ENCODE data around the gene RANBP10. TPM values are rescaled to one million over a fixed set of nuclear protein-coding genes. Genes with fewer than 3 reads are reported as not detected.

RANBP10 gene
- total RNA-seq = 10 to 100 TPM in 2 of 4 donors, 1 to 10 TPM in 2; 6.4 to 12.9 (median 10.8) TPM

DNA sequence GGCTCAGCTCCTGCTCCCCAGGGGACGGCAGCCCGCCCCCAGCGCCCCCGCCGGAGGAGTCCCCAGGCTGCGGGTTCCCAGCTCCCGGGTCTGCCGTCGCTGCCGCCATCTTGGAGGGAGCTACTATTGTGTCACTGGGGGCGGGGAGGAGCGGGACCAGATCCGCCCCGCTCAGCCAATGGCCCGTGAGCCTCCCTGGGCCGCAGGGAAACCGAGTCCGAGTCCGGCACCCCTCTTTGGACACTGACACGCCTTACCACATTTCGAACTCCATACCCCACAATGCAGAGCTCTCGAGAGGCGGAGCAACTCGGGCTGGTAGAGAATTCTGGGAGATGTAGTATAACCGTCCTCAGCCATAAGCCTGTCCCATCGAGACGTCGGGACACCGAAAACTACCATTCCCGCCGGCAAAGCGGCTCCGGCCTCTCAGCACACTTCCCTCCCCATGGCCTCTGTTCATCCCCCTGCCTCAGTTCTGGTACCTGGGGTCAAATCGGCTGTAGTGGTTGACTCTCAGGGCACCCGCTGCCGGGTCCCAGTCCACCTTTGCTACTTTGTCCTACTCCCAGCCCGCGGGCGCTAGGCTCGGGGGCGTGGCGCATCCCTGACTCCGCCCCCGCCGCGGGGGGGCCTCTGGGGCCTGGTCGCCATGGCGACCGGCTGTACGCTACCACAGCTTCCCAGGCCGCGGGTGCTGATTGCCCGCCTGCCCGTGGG is at the start of gene RANBP10, which contains the start of gene TSNAXIP1:
Gene RANBP10, minus strand, starts transcription at position 133 of the 720 bp plus-strand sequence. Its CDS starts 24 bp downstream, at position 109.
Gene TSNAXIP1, plus strand, starts transcription at position 462 of the 720 bp plus-strand sequence. CDS start 261 bp downstream, outside the sequence.
- 0% methylated on average over 4 to 22 of the region's 54 CpGs for WGBS, 2 donors
- no peak for TF ChIP-seq CTCF (IDR thresholded peaks at IDR 0.05)
- TF ChIP-seq POLR2A (IDR thresholded peaks at IDR 0.05) = peak in 3 of 4 donors; percentile 58 to 80 (median 73)
- Histone ChIP-seq H3K4me1 (peaks cover 12 to 40% (median 18%) of the 10 kb centered on the region in 3 donors), H3K27ac (peak within 1 kb of the TSS; percentile 87 to 94 (median 90)), H3K36me3 (peaks cover 0 to 34% (median 0%) of the 10 kb centered on the region in 3 donors), H3K27me3 (no peaks in the 10 kb centered on the region), H3K4me3 (peak within 1 kb of the TSS; percentile 89 to 96 (median 90)), H3K9me3 (no peaks in the 10 kb centered on the region)
- intact Hi-C loops (cut with DNase I) = no loop called here
- peak; percentile 90 for DNase-seq

DNA sequence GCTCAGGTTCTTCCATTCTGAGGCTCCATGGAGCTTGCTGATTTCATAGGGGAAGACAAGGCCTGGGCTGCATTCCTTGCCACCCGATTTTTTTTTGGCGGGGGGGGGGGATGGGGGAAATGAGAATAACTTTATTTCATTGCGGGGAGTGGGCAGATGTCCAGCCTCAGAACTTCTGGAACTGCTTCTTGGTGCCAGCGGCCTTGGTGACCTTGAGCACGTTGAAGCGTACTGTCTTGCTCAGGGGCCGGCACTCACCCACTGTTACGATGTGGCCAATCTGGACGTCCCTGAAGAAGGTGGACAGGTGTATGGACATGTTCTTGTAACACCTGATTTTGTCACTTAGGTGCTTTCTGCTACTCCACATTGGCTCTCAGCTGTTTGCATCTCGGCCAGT is 49.4 kb upstream of the RANBP10 start:
- no peak for TF ChIP-seq CTCF (IDR thresholded peaks at IDR 0.05)
- TF ChIP-seq POLR2A (IDR thresholded peaks at IDR 0.05) = no peak
- H3K36me3 ChIP-seq = no peaks in the 10 kb centered on the region
- WGBS, 2 donors = 83 to 84% methylated on average over 7 to 9 of the region's 10 CpGs
- H3K4me1 ChIP-seq = peaks cover 32 to 67% (median 34%) of the 10 kb centered on the region in 3 donors
- H3K27ac ChIP-seq = peak overlapping the region in 1 of 4 donors; percentile 25
- intact Hi-C loops (cut with DNase I) = no loop called here
- no peaks in the 10 kb centered on the region for H3K9me3 ChIP-seq
- H3K4me3 ChIP-seq = no peak overlapping the region
- no peaks in the 10 kb centered on the region for H3K27me3 ChIP-seq
- no peak for DNase-seq

GRCh38 chr16:67853670-67854069 is 47.3 kb upstream of the RANBP10 start:
- DNase-seq = no peak
- TF ChIP-seq POLR2A (IDR thresholded peaks at IDR 0.05) (no peak), CTCF (IDR thresholded peaks at IDR 0.05) (no peak)
- H3K9me3 ChIP-seq = no peaks in the 10 kb centered on the region
- 94% methylated on average over 3 of the region's 3 CpGs; no CpG with 5 or more reads in 1 of the 2 donors for WGBS, 2 donors
- no peak overlapping the region for H3K4me3 ChIP-seq
- intact Hi-C loops (cut with DNase I) = no loop called here
- no peaks in the 10 kb centered on the region for H3K36me3 ChIP-seq
- H3K27ac ChIP-seq = no peak overlapping the region
- H3K4me1 ChIP-seq = peaks cover 26 to 70% (median 32%) of the 10 kb centered on the region in 3 donors
- no peaks in the 10 kb centered on the region for H3K27me3 ChIP-seq

- intact Hi-C loops (cut with DNase I) = no loop called here
- WGBS, 2 donors = 86 to 94% methylated on average over 8 to 11 of the region's 11 CpGs
- Histone ChIP-seq H3K4me3 (peak overlapping the region; percentile 86 to 94 (median 91)), H3K27ac (peak overlapping the region in 3 of 4 donors; percentile 90 to 100 (median 99)), H3K36me3 (no peaks in the 10 kb centered on the region), H3K4me1 (peaks cover 40 to 77% (median 41%) of the 10 kb centered on the region in 3 donors), H3K27me3 (no peaks in the 10 kb centered on the region), H3K9me3 (no peaks in the 10 kb centered on the region)
- TF ChIP-seq POLR2A (IDR thresholded peaks at IDR 0.05) = no peak
- no peak for TF ChIP-seq CTCF (IDR thresholded peaks at IDR 0.05)
- DNase-seq = no peak
Observed at GRCh38 chr16:67848118-67848517, 41.8 kb upstream of the RANBP10 start.

Data from esophagus squamous epithelium (tissue), 5 donors.